Calu3 (cell line): Measurements from ENCODE around the gene HRC. TPM values are rescaled to one million over a fixed set of nuclear protein-coding genes. Genes with fewer than 3 reads are reported as not detected.
A peak's percentile ranks its signal among the peaks of the same experiment; 100 is the strongest.

Experiments used
- BruUV-seq: library from RNA; stranded (reverse); fragments of 400-500 nt; replicated peaks from 2 replicates; lab custom pipeline; 2021; lab: Mats Ljungman, UMichigan
- CTCF ChIA-PET: fragments of 300-600 bp; sonication (Branson Sonifier 250); formaldehyde crosslinking; loops from one replicate; lab custom pipeline; 2022; ENCODE audit warnings: antibody characterized with exemption; lab: Charles Lee
- DNase-seq: peaks from one replicate; pipeline ENCODE4 v3.0.0; 2022
- H3K27ac Mint-ChIP-seq: one replicate; pipeline ENCODE4 v1.8.0; 2022; ENCODE audit warnings: mixed read lengths; ENCODE audit not compliant: unreplicated experiment
- H3K27me3 Mint-ChIP-seq: one replicate; pipeline ENCODE4 v1.8.0; 2022; ENCODE audit warnings: mixed read lengths; ENCODE audit not compliant: unreplicated experiment
- H3K36me3 Mint-ChIP-seq: one replicate; pipeline ENCODE4 v1.8.0; 2022; ENCODE audit warnings: mild to moderate bottlenecking, moderate library complexity, mixed read lengths; ENCODE audit not compliant: insufficient read depth, unreplicated experiment
- H3K4me1 Mint-ChIP-seq: one replicate; pipeline ENCODE4 v1.8.0; 2022; ENCODE audit warnings: mild to moderate bottlenecking, low read depth, mixed read lengths; ENCODE audit not compliant: unreplicated experiment
- H3K4me3 Mint-ChIP-seq: one replicate; pipeline ENCODE4 v1.8.0; 2022; ENCODE audit warnings: mild to moderate bottlenecking, low read depth, moderate library complexity, mixed read lengths; ENCODE audit not compliant: unreplicated experiment
- H3K9me3 Mint-ChIP-seq: one replicate; pipeline ENCODE4 v1.8.0; 2022; ENCODE audit warnings: low read depth, mixed read lengths; ENCODE audit not compliant: unreplicated experiment
- CTCF ChIP-seq: fragments of 200-600 bp; IDR thresholded peaks from one replicate; pipeline ENCODE4 v1.8.0; 2022; ENCODE audit warnings: antibody characterized with exemption; ENCODE audit not compliant: unreplicated experiment
- intact Hi-C: fragments of 100-400 bp; cut with micrococcal nuclease; formaldehyde crosslinking; loops from one replicate; pipeline ENCODE4 v1.10.0; 2022; ENCODE audit not compliant: unreplicated experiment
- total RNA-seq: library from RNA; stranded (reverse); gene quantifications from 2 replicates; pipeline ENCODE4 v1.2.3, GENCODE V29; 2022

HRC gene
- total RNA-seq, 1 experiment from 2014 or later: not detected

- peaks cover 43% of the 10 kb centered on the region for H3K4me1 Mint-ChIP-seq
- H3K36me3 Mint-ChIP-seq: peaks cover 52% of the 10 kb centered on the region
- no peak for TF ChIP-seq CTCF
- H3K4me3 Mint-ChIP-seq: peak overlapping the region; percentile 93
- peaks cover 22% of the 10 kb centered on the region for H3K27me3 Mint-ChIP-seq
- no peaks in the 10 kb centered on the region for H3K9me3 Mint-ChIP-seq
- no peak overlapping the region for H3K27ac Mint-ChIP-seq
- DNase-seq: no peak
- BruUV-seq: no TSS peak
- intact Hi-C loops: loop anchor here (5.0 kb wide), 1 partner anchor 91 kb away; no protein-coding TSS in a partner anchor
- CTCF ChIA-PET: interaction anchor here (0.6 kb wide), 1 partner anchor 45 kb away, joined by 5 read pairs; no protein-coding TSS in a partner anchor
Observed at GRCh38 chr19:49116544-49116943, 38.7 kb downstream of the HRC start.

- H3K27me3 Mint-ChIP-seq: peaks cover 5% of the 10 kb centered on the region
- intact Hi-C loops: loop anchor here (5.0 kb wide), 1 partner anchor 93 kb away; no protein-coding TSS in a partner anchor
- no TSS peak for BruUV-seq
- DNase-seq: peak; percentile 50
- no peaks in the 10 kb centered on the region for H3K9me3 Mint-ChIP-seq
- H3K4me3 Mint-ChIP-seq: peak overlapping the region; percentile 74
- no peak overlapping the region for H3K27ac Mint-ChIP-seq
- CTCF ChIA-PET: interaction anchor here (0.9 to 2.2 kb wide), 7 partner anchors 13 to 122 kb away, joined by 5 to 27 read pairs (median 9); partner anchors contain the start of genes GYS1 and RUVBL2
- H3K36me3 Mint-ChIP-seq: peaks cover 43% of the 10 kb centered on the region
- no peak for TF ChIP-seq CTCF
- peaks cover 36% of the 10 kb centered on the region for H3K4me1 Mint-ChIP-seq
Observed at GRCh38 chr19:49114630-49115363, 40.4 kb downstream of the HRC start.

DNA sequence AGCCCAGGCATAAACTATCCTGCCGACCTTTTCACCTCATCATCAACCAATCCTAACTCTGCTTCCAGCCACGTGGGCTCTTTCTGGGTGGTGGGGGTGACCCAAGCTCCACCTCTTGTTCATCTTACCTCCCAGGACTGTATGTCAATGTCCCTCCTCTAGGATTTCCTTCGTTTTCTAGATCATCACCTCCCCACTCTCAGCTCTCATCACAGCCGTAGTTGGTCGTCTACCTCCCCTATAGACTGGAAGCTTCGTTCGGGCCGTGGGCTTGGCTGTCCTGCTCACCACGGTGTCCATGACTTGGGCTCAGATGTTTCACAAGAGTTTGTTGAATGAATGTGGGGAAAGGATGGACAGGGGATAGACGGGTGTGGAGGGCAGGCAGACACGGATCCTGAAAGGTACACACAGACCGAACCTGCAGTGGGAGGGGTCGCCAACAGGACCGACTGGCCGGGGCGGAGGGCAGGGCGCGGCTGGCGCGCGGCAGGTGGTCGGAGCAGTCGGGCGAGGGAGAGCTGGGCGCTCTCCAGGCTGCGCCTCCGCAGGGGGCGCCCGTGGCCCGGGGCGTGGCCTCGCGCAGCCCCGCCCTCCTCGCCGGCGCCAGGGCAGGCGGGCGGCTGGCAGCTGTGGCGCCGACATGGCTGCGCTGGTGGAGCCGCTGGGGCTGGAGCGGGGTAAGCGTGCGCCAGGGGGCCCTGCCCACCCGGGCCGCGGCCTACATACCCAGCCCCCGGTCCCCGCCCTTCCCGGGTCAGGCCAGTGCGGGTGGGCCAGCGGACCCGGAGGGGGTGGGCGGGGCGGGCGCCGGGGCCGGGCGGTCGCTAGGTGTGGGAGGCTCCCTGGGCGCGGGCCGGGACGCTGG lies 41.2 kb downstream of the HRC start, which contains the start of gene LIN7B:
Gene LIN7B (plus strand): TSS at position 609 of the 868 bp plus-strand sequence. CDS start 35 bp downstream, at position 644.
- DNase-seq: peak; percentile 91
- Mint-ChIP-seq H3K4me1 (peaks cover 36% of the 10 kb centered on the region), H3K27ac (peak within 1 kb of the TSS; percentile 37), H3K4me3 (peak within 1 kb of the TSS; percentile 74), H3K36me3 (peaks cover 40% of the 10 kb centered on the region), H3K9me3 (no peaks in the 10 kb centered on the region), H3K27me3 (no peaks in the 10 kb centered on the region)
- CTCF ChIA-PET: interaction anchor here (0.9 to 2.2 kb wide), 8 partner anchors 14 to 121 kb away, joined by 3 to 27 read pairs (median 8); partner anchors contain the start of genes GYS1 and RUVBL2
- intact Hi-C loops: no loop called here
- BruUV-seq: no TSS peak
- TF ChIP-seq CTCF: peak; percentile 73

DNA sequence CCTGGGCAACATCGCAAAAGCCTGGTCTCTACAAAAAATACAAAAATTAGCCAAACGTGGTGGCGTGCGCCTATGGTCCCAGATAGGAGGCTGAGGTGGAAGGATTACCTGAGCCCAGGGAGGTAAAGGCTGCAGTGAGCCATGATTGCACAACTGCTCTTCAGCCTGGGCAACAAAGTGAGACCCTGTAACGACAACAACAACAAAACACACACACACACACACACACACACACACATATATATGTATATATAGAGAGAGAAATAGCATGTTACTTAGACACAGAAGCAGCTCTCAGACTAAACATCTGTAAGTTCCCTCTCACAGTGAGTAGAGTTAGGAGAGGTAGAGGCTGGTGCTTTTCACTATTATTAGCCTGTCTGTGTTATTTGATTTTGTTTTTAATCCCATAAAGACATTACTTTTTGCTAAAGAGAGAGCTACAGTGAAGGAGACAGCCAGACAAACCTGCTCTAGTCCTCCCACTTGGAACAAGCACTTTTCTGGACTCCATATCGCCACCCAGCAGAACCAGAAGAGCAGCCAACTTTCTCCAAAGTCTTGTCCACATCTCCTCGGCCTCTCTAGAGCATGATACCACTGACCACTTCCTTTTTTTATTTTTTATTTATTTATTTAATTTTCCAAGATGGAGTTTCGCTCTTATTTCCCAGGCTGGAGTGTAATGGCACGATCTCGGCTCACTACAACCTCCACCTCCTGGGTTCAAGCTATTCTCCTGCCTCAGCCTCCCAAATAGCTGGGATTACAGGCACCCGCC lies 43.8 kb downstream of the HRC start:
- no TSS peak for BruUV-seq
- no peaks in the 10 kb centered on the region for H3K27me3 Mint-ChIP-seq
- H3K36me3 Mint-ChIP-seq: peaks cover 52% of the 10 kb centered on the region
- no peak overlapping the region for H3K4me3 Mint-ChIP-seq
- intact Hi-C loops: no loop called here
- no peak for TF ChIP-seq CTCF
- peaks cover 16% of the 10 kb centered on the region for H3K4me1 Mint-ChIP-seq
- H3K9me3 Mint-ChIP-seq: no peaks in the 10 kb centered on the region
- CTCF ChIA-PET: interaction anchor here (0.6 kb wide), 1 partner anchor 11 kb away, joined by 11 read pairs; no protein-coding TSS in a partner anchor
- H3K27ac Mint-ChIP-seq: no peak overlapping the region
- no peak for DNase-seq
